LNCaP clone FGC (cell line): ENCODE results near the gene GFY.
A peak's percentile ranks its signal among the peaks of the same experiment; 100 is the strongest.

Experiments
- DNase-seq: peaks from one replicate; pipeline ENCODE4 v3.0.0-alpha.2; 2011; ENCODE audit warnings: low read depth
- H3K4me3 ChIP-seq: 2 replicates; pipeline ENCODE4 v1.5.1; 2011; ENCODE audit warnings: mild to moderate bottlenecking, low read depth, low read length, control low read depth
- TF ChIP-seq, protein P1 (sequence below): IDR thresholded peaks from 2 replicates; pipeline ENCODE4 v1.5.1; 2012; ENCODE audit warnings: mild to moderate bottlenecking; ENCODE audit not compliant: control insufficient read depth, insufficient read depth; ENCODE audit errors: extremely low read depth

The GFY gene

DNA sequence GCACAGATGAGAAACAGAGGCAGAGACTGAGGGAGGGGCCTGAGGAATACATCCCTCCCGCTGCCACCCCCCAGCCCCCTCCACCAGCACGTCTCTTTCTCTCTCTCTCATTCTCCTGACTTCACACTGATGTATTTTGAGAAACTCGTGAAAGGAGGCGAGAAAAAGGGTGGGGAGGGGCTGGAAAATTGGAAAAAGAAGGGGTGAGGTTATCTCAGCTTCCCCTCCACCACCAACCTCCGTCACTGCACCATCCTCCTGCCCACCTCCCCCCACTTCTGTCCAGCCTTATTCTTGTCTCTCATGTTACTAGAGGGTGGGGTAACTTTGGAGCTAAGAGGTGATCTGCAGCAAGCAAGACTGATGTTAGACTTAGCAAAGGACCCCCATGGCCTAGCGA, 14.6 kb downstream of the GFY start:
- TF ChIP-seq, protein P1, sequence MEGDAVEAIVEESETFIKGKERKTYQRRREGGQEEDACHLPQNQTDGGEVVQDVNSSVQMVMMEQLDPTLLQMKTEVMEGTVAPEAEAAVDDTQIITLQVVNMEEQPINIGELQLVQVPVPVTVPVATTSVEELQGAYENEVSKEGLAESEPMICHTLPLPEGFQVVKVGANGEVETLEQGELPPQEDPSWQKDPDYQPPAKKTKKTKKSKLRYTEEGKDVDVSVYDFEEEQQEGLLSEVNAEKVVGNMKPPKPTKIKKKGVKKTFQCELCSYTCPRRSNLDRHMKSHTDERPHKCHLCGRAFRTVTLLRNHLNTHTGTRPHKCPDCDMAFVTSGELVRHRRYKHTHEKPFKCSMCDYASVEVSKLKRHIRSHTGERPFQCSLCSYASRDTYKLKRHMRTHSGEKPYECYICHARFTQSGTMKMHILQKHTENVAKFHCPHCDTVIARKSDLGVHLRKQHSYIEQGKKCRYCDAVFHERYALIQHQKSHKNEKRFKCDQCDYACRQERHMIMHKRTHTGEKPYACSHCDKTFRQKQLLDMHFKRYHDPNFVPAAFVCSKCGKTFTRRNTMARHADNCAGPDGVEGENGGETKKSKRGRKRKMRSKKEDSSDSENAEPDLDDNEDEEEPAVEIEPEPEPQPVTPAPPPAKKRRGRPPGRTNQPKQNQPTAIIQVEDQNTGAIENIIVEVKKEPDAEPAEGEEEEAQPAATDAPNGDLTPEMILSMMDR: no peak

DNA sequence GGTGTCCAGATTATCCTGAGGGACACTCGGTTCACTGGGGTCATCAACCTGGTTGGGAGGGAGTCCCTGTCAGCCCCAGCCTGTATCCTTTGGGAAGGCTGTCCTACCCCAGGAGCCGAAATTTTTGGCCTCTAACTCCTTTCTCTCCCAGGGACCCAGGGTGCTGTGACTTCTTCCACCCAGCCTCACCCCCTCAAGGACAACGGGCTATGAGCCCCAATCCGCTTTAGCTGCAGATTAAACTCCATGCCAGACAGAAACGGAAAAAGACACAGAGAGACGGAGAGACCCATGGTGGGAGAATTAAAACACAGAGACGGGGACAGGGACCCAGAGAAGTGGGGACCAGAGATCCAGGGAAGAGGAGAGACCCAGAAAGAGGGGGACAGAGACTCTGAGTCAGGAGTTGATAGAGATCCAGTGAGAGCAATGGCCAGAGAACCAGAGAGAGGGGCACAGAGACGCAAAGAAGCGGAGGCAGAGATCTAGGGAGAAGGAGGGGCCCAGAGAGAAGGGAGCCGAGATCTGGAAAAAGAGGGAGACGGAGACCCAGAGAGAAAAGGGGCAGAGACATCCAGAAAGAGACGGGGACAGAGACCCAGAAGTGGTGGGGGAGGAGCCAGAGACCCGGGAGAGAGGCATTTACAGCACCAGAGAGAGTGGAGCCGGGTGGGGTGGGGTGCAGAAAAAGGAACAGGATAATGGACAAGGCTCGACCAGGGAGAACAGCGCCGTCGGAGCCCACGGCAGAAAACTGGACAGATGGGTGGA, 15.4 kb downstream of the GFY start:
- H3K4me3 ChIP-seq: no peak overlapping the region
- DNase-seq: no peak
- TF ChIP-seq, protein P1: no peak

More for the DNA sequence above, 14.6 kb downstream of the GFY start:
- no peak for DNase-seq
- H3K4me3 ChIP-seq: no peak overlapping the region

- DNase-seq: no peak
- H3K4me3 ChIP-seq: no peak within 1 kb of the TSS
- TF ChIP-seq, protein P1: no peak
Measured at GRCh38 chr19:49441210-49441959, 16.2 kb downstream of the GFY start, which contains the start of gene SLC17A7. SLC17A7 (minus strand) TSS chr19:49441527; CDS start chr19:49441379, 148 bp downstream.

DNA sequence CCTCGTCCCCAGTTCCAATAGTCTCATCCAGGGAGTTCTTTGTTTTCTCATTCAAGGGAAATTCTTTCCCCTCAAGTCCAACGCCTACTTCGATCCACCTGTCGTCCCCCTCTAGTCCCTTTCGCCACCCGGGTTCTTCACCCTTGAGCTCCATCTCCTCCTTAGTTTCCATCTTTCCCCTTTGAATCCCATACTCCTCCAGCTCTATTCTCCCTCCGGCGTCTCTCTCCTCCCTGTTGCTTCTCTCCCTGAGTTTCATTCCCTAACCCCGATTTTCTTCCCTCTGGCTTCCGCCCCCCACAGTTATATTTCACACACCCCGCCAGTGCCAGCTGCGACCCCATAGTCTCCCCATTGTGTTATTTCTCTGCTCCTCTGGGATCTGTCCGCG, 16.8 kb downstream of the GFY start:
- DNase-seq: no peak
- no peak overlapping the region for H3K4me3 ChIP-seq
- TF ChIP-seq, protein P1: no peak

GRCh38 chr19:49442354-49442753, 17.2 kb downstream of the GFY start:
- H3K4me3 ChIP-seq: 0 out of 2 replicates have a peak overlapping the region, but pooled peaks have one; percentile 2
- no peak for DNase-seq
- TF ChIP-seq, protein P1: no peak

- TF ChIP-seq, protein P1: no peak
- peak; percentile 76 for DNase-seq
- peak overlapping the region; percentile 57 for H3K4me3 ChIP-seq
Measured at GRCh38 chr19:49442771-49443365, 17.7 kb downstream of the GFY start.
